Left lung (tissue), 10 donors: ENCODE results near the gene MCRIP2. TPM values are rescaled to one million over a fixed set of nuclear protein-coding genes. Genes with fewer than 3 reads are reported as not detected.

Experiments used
- ATAC-seq: fragments of 200-7000 bp; cut with Tn5 transposase; one replicate; pipeline ENCODE4 v1.9.1; 2020; ENCODE audit warnings: moderate library complexity
- DNase-seq, 4 donors: peaks; one replicate each; pipeline ENCODE4 v3.0.0-alpha.2; 2013 to 2020
- H3K27ac ChIP-seq, 2 donors: fragments of 200-600 bp; sonication (generic) in 1 of 2; one replicate each; pipeline versions ENCODE4 v1.5.0 to v1.8.0; 2020 to 2021
- H3K27me3 ChIP-seq, 2 donors: fragments of 200-600 bp; sonication (generic) in 1 of 2; one replicate each; pipeline versions ENCODE4 v1.5.0 to v1.8.0; 2020 to 2021
- H3K36me3 ChIP-seq, 2 donors: fragments of 200-600 bp; sonication (generic) in 1 of 2; one replicate each; pipeline versions ENCODE4 v1.5.0 to v1.8.0; 2020 to 2021
- H3K4me1 ChIP-seq, 2 donors: fragments of 200-600 bp; one replicate each; pipeline ENCODE4 v1.8.0; 2021
- H3K4me3 ChIP-seq, 2 donors: fragments of 200-600 bp; sonication (generic) in 1 of 2; one replicate each; pipeline versions ENCODE4 v1.5.0 to v1.8.0; 2020 to 2021; ENCODE audit warnings: mild to moderate bottlenecking in 1 of 2
- H3K9me3 ChIP-seq, 2 donors: fragments of 200-600 bp; sonication (generic) in 1 of 2; one replicate each; pipeline versions ENCODE4 v1.5.0 to v1.8.0; 2020 to 2021
- intact Hi-C, 2 donors: fragments of 100-400 bp; cut with DNase I; formaldehyde crosslinking; loops; one replicate each; pipeline versions ENCODE4 v1.11.2 to v1.14.2; 2022
- polyA plus RNA-seq, 6 donors: library from polyadenylated mRNA; unstranded; fragments of 120-200 nt; gene quantifications; one replicate each; pipeline ENCODE4 v1.2.1, GENCODE V29; 2013; ENCODE audit not compliant: insufficient read length in 6 of 6
- total RNA-seq, 2 donors: library from RNA; stranded (reverse); fragmentation: NEBNext Ultra II Directional; extraction: Animal tissue kit (Norgen Biotek cat#: 25700); gene quantifications; one replicate each; pipeline ENCODE4 v1.2.1, GENCODE V29; 2021
- TF ChIP-seq, protein P1 (sequence below), 2 donors: fragments of 200-600 bp; sonication (generic) in 1 of 2; IDR thresholded peaks; one replicate each; pipeline versions ENCODE4 v1.5.0 to v1.8.0; 2021; ENCODE audit warnings: antibody characterized with exemption in 2 of 2
- donor health status: DM: no; HTN: yes; CAD: no.
- donor health status: DM: no; HTN: no; CAD: no.

Gene MCRIP2
- total and polyA plus RNA-seq, 8 donors: 6.8 to 42.5 (median 12.1) TPM

DNA sequence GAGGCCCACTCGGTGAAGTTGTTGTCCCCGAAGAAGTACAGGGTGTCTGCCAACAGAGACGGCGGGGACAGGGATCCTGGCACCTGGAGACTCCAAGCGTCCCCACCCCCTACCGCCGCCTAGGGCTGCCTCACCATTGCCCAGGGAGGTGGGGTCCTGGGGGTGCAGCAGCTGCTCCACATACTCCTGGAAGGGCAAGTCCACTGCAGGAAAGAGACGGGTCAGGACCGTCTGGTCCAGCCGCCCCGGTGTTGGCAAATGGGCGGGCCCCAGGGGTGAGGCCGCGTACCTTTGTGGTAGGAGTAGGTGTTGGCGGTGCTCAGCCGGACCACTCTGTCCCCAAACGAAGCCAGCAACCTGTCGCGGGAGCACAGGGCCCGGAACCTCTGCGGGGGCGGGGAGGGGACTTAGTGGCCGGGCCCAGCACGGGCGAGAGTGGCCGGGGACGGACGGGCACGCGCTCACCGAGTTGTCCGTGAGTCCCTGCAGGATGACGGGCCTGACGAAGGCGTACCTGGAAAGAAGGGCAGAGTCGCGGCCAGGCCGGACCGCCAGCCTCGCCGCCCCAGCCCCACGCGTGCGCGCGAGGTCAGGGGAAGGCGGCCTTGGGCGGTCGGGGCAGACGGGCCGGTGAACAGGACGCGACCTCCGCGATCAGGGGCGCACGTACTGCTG, 41.9 kb downstream of the MCRIP2 start:
- no peaks in the 10 kb centered on the region for H3K9me3 ChIP-seq
- peaks cover 30 to 62% of the 10 kb centered on the region in 2 donors for H3K4me1 ChIP-seq
- H3K27ac ChIP-seq: peak overlapping the region in 1 of 2 donors; percentile 89
- H3K27me3 ChIP-seq: no peaks in the 10 kb centered on the region
- intact Hi-C loops: no loop called here
- peaks cover 0 to 53% of the 10 kb centered on the region in 2 donors for H3K36me3 ChIP-seq
- H3K4me3 ChIP-seq: peak overlapping the region; percentile 68 to 79
- DNase-seq (peak in 1 of 4 donors; percentile 39), ATAC-seq (no peak)
- TF ChIP-seq, protein P1, sequence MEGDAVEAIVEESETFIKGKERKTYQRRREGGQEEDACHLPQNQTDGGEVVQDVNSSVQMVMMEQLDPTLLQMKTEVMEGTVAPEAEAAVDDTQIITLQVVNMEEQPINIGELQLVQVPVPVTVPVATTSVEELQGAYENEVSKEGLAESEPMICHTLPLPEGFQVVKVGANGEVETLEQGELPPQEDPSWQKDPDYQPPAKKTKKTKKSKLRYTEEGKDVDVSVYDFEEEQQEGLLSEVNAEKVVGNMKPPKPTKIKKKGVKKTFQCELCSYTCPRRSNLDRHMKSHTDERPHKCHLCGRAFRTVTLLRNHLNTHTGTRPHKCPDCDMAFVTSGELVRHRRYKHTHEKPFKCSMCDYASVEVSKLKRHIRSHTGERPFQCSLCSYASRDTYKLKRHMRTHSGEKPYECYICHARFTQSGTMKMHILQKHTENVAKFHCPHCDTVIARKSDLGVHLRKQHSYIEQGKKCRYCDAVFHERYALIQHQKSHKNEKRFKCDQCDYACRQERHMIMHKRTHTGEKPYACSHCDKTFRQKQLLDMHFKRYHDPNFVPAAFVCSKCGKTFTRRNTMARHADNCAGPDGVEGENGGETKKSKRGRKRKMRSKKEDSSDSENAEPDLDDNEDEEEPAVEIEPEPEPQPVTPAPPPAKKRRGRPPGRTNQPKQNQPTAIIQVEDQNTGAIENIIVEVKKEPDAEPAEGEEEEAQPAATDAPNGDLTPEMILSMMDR (IDR thresholded peaks at IDR 0.05): no peak

DNA sequence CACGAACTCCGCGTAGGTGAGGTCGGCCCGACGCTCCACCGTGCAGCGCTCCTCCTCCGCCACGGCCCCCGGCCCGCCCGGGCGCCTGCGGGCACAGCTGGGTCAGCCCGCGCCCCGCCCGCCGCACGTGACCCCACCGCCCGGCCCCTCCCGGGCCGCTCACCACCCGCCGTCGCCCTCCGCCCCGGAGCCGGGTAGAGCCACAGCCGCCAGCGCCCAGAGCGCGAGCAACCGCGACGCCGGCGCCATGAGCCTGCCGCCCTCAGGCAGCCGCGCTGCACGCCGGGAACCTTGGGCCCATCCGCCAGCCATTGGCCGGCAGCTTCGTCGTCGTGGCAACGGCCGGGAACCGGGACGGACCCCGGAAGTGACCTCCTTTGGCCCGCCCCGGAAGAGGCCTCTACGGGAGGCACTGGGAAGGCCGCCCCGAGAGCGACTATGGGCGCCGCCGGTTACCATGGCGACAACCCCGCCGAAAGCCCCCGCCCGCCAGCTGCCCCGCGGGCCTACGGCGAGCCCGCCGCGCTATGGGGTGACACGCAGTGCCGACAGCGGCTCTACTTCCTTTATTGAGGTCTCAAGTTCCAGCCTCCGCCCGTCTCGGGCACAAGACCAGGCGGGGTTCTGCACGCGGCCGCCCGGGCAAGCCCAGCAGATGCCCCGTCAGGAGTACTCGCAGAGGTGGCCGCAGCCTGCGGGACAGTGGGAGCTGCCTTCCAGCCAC, 42.6 kb downstream of the MCRIP2 start, which contains the start of gene JMJD8:
TSS of gene JMJD8 (minus strand) at position 264 of the 724 bp plus-strand sequence. CDS start at position 249, 15 bp downstream.
- peak within 1 kb of the TSS; percentile 62 to 89 for H3K27ac ChIP-seq
- TF ChIP-seq, protein P1 (IDR thresholded peaks at IDR 0.05): no peak
- no peaks in the 10 kb centered on the region for H3K27me3 ChIP-seq
- H3K9me3 ChIP-seq: no peaks in the 10 kb centered on the region
- intact Hi-C loops: no loop called here
- H3K4me1 ChIP-seq: peaks cover 31 to 67% of the 10 kb centered on the region in 2 donors
- DNase-seq (peak; percentile 91 to 100 (median 97)), ATAC-seq (peak; percentile 72)
- peak within 1 kb of the TSS; percentile 68 to 79 for H3K4me3 ChIP-seq
- H3K36me3 ChIP-seq: peaks cover 0 to 53% of the 10 kb centered on the region in 2 donors

DNA sequence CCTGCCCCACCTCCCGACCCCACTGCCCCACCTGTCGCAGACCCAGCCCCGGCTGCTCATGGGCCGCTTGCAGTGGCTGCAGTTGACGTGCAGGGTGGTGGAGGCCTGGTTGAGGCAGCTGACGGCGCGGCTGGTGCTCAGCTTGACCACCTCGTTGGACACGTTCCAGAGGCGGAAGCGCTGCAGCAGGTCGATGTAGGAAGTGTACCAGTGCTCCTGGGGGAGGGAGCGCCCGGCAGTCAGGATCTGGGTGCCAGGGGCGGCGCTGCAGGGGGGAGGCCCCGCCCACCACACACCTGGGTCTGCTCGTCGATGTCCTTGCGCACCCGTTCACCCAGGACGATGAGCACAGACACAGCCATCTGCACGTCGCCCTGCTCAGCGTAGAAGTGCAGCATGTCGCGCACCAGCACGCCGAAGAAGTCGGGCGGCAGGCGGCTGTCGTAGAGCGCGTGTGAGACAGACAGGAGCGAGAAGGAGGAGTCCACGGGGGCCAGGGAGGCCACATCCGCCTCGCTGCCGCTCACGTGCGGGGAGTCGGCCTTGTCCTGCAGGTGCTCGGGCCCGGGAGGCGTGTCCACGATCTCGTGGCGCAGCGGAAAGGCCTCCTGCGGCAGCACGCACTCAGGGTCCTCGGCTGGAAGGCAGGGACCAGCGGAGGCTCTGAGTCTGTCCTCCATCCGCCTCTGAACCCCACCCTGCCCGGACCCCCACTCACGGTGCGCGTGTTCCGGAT, 43.5 kb downstream of the MCRIP2 start:
- peaks cover 33 to 71% of the 10 kb centered on the region in 2 donors for H3K4me1 ChIP-seq
- no peaks in the 10 kb centered on the region for H3K9me3 ChIP-seq
- H3K4me3 ChIP-seq: peak overlapping the region in 1 of 2 donors; percentile 79
- no peaks in the 10 kb centered on the region for H3K27me3 ChIP-seq
- TF ChIP-seq, protein P1 (IDR thresholded peaks at IDR 0.05): no peak
- peak in 1 of 4 donors; percentile 42 for DNase-seq
- no peak for ATAC-seq
- peaks cover 0 to 53% of the 10 kb centered on the region in 2 donors for H3K36me3 ChIP-seq
- intact Hi-C loops: no loop called here
- peak overlapping the region in 1 of 2 donors; percentile 89 for H3K27ac ChIP-seq

DNA sequence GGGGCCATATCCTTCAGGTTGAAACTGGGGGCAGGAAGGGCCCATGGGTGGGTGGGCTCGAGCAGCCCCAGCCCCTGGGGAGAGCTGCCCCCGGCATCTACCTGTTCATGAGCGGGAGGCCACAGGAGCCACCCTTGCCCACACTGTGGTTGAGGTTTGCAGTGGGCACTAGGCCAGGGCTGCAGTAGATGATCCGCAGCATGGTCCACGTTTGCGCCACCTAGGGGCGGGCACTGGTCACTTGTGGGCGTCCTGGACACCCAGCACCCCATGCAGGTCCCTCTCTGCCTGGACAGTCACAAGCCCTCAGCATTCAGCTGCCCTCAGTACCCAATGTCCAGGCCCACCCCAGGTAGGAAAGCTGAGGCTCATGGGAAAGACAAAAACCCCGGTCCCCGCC, 44.3 kb downstream of the MCRIP2 start:
- TF ChIP-seq, protein P1 (IDR thresholded peaks at IDR 0.05): peak in 1 of 2 donors; percentile 43
- ATAC-seq (no peak), DNase-seq (peak in 1 of 4 donors; percentile 47)
- H3K9me3 ChIP-seq: no peaks in the 10 kb centered on the region
- H3K4me3 ChIP-seq: no peak overlapping the region
- intact Hi-C loops: no loop called here
- H3K27ac ChIP-seq: no peak overlapping the region
- peaks cover 0 to under 1% of the 10 kb centered on the region in 2 donors for H3K27me3 ChIP-seq
- peaks cover 0 to 53% of the 10 kb centered on the region in 2 donors for H3K36me3 ChIP-seq
- peaks cover 31 to 67% of the 10 kb centered on the region in 2 donors for H3K4me1 ChIP-seq
